ENCODE measurements around the gene ETV3.

The ETV3 gene

GRCh38 chr1:157153746-157154145 is 15.6 kb upstream of the ETV3 start:
- no peak overlapping the region for H3K4me3 ChIP-seq
- no peaks in the 10 kb centered on the region for H3K27me3 ChIP-seq
- H3K4me1 ChIP-seq, result peaks cover 36% of the 10 kb centered on the region
- no peaks in the 10 kb centered on the region for H3K36me3 ChIP-seq
- no peaks in the 10 kb centered on the region for H4K20me1 ChIP-seq
- H3K9ac ChIP-seq, result no peak overlapping the region
- no peak for TF ChIP-seq Cebpa-rat (IDR thresholded peaks at IDR 0.05)
- H3K9me3 ChIP-seq, result no peaks in the 10 kb centered on the region
- peak overlapping the region; percentile 66; the same call in 1 of the 2 replicates for H3K27ac ChIP-seq
- peak overlapping the region; percentile 91 for H3K4me2 ChIP-seq

GRCh38 chr1:157152510-157152909 is 14.3 kb upstream of the ETV3 start:
- Histone ChIP-seq H3K9ac (no peak overlapping the region), H3K4me3 (no peak overlapping the region), H4K20me1 (no peaks in the 10 kb centered on the region), H3K27ac (no peak overlapping the region), H3K36me3 (no peaks in the 10 kb centered on the region), H3K4me2 (no peak overlapping the region), H3K9me3 (no peaks in the 10 kb centered on the region), H3K27me3 (no peaks in the 10 kb centered on the region), H3K4me1 (peaks cover 46% of the 10 kb centered on the region)
- TF ChIP-seq Cebpa-rat (IDR thresholded peaks at IDR 0.05), result no peak

GRCh38 chr1:157151506-157151905 is 13.3 kb upstream of the ETV3 start:
- H3K4me1 ChIP-seq, result peaks cover 46% of the 10 kb centered on the region
- no peak overlapping the region for H3K4me2 ChIP-seq
- H3K27ac ChIP-seq, result no peak overlapping the region
- H3K9ac ChIP-seq, result no peak overlapping the region
- no peak for TF ChIP-seq Cebpa-rat (IDR thresholded peaks at IDR 0.05)
- no peaks in the 10 kb centered on the region for H3K9me3 ChIP-seq
- H4K20me1 ChIP-seq, result no peaks in the 10 kb centered on the region
- H3K4me3 ChIP-seq, result no peak overlapping the region
- H3K36me3 ChIP-seq, result no peaks in the 10 kb centered on the region
- no peaks in the 10 kb centered on the region for H3K27me3 ChIP-seq

- Histone ChIP-seq H3K9me3 (no peaks in the 10 kb centered on the region), H3K9ac (no peak overlapping the region), H3K36me3 (no peaks in the 10 kb centered on the region), H3K4me3 (no peak overlapping the region), H3K27me3 (no peaks in the 10 kb centered on the region), H3K4me1 (peaks cover 41% of the 10 kb centered on the region), H3K27ac (no peak overlapping the region), H4K20me1 (no peaks in the 10 kb centered on the region), H3K4me2 (no peak overlapping the region)
- TF ChIP-seq Cebpa-rat (IDR thresholded peaks at IDR 0.05), result no peak
These were observed 12.9 kb upstream of the ETV3 start for GRCh38 chr1:157151073-157151472.

GRCh38 chr1:157150631-157151030 is 12.4 kb upstream of the ETV3 start:
- H3K27ac ChIP-seq, result no peak overlapping the region
- H3K36me3 ChIP-seq, result no peaks in the 10 kb centered on the region
- no peak overlapping the region for H3K9ac ChIP-seq
- H3K4me1 ChIP-seq, result peaks cover 37% of the 10 kb centered on the region
- TF ChIP-seq Cebpa-rat (IDR thresholded peaks at IDR 0.05), result no peak
- H3K4me2 ChIP-seq, result no peak overlapping the region
- no peaks in the 10 kb centered on the region for H3K9me3 ChIP-seq
- H3K27me3 ChIP-seq, result no peaks in the 10 kb centered on the region
- no peak overlapping the region for H3K4me3 ChIP-seq
- H4K20me1 ChIP-seq, result no peaks in the 10 kb centered on the region

GRCh38 chr1:157147906-157148700 is 9.9 kb upstream of the ETV3 start:
- TF ChIP-seq Cebpa-rat (IDR thresholded peaks at IDR 0.05), result no peak
- H3K9me3 ChIP-seq, result no peaks in the 10 kb centered on the region
- peak overlapping the region; percentile 68 for H3K27ac ChIP-seq
- peaks cover 12% of the 10 kb centered on the region for H3K4me1 ChIP-seq
- no peak overlapping the region for H3K4me3 ChIP-seq
- H3K36me3 ChIP-seq, result no peaks in the 10 kb centered on the region
- no peaks in the 10 kb centered on the region for H3K27me3 ChIP-seq
- peak overlapping the region; percentile 47 for H3K4me2 ChIP-seq
- H4K20me1 ChIP-seq, result no peaks in the 10 kb centered on the region
- no peak overlapping the region for H3K9ac ChIP-seq

GRCh38 chr1:157147037-157147436 is 8.8 kb upstream of the ETV3 start:
- Histone ChIP-seq H3K4me2 (no peak overlapping the region), H3K4me1 (peaks cover 12% of the 10 kb centered on the region), H3K27me3 (no peaks in the 10 kb centered on the region), H3K36me3 (no peaks in the 10 kb centered on the region), H4K20me1 (no peaks in the 10 kb centered on the region), H3K9me3 (no peaks in the 10 kb centered on the region), H3K27ac (no peak overlapping the region), H3K4me3 (no peak overlapping the region), H3K9ac (no peak overlapping the region)
- no peak for TF ChIP-seq Cebpa-rat (IDR thresholded peaks at IDR 0.05)

GRCh38 chr1:157146244-157146643 is 8.0 kb upstream of the ETV3 start:
- Histone ChIP-seq H3K9ac (no peak overlapping the region), H3K4me1 (peaks cover 12% of the 10 kb centered on the region), H3K4me3 (no peak overlapping the region), H3K27me3 (no peaks in the 10 kb centered on the region), H3K9me3 (no peaks in the 10 kb centered on the region), H3K27ac (no peak overlapping the region), H3K36me3 (no peaks in the 10 kb centered on the region), H3K4me2 (no peak overlapping the region), H4K20me1 (no peaks in the 10 kb centered on the region)
- TF ChIP-seq Cebpa-rat (IDR thresholded peaks at IDR 0.05), result no peak

GRCh38 chr1:157145076-157145475 is 6.9 kb upstream of the ETV3 start:
- Histone ChIP-seq H3K9ac (no peak overlapping the region), H3K36me3 (no peaks in the 10 kb centered on the region), H3K4me1 (peaks cover 12% of the 10 kb centered on the region), H3K4me3 (no peak overlapping the region), H3K27me3 (no peaks in the 10 kb centered on the region), H3K27ac (no peak overlapping the region), H3K9me3 (no peaks in the 10 kb centered on the region), H4K20me1 (no peaks in the 10 kb centered on the region), H3K4me2 (no peak overlapping the region)
- no peak for TF ChIP-seq Cebpa-rat (IDR thresholded peaks at IDR 0.05)

GRCh38 chr1:157144509-157144908 is 6.3 kb upstream of the ETV3 start:
- no peaks in the 10 kb centered on the region for H3K27me3 ChIP-seq

More at GRCh38 chr1:157144509-157144908, 6.3 kb upstream of the ETV3 start:
- H3K9ac ChIP-seq, result no peak overlapping the region
- no peaks in the 10 kb centered on the region for H3K9me3 ChIP-seq
- H3K4me1 ChIP-seq, result peaks cover 13% of the 10 kb centered on the region
- H3K4me3 ChIP-seq, result no peak overlapping the region
- no peaks in the 10 kb centered on the region for H3K36me3 ChIP-seq
- H4K20me1 ChIP-seq, result no peaks in the 10 kb centered on the region
- no peak for TF ChIP-seq Cebpa-rat (IDR thresholded peaks at IDR 0.05)
- H3K27ac ChIP-seq, result no peak overlapping the region
- no peak overlapping the region for H3K4me2 ChIP-seq

All from BLaER1 (cell line).